Activated CD4-positive, alpha-beta T cell treated with anti-CD3 and anti-CD28 coated beads, Interleukin-2, amount 10 ng/mL, durations not matched to agents 7 days and 5 days (primary cell): Measurements from ENCODE around the gene KRT3. TPM values are rescaled to one million over a fixed set of nuclear protein-coding genes. Genes with fewer than 3 reads are reported as not detected.

Source experiments
- CTCF ChIA-PET: fragments of 350-600 bp; sonication (Branson Sonifier 250); formaldehyde crosslinking; loops from one replicate; lab custom pipeline; 2021; ENCODE audit warnings: antibody characterized with exemption; lab: Charles Lee
- POLR2A ChIA-PET: fragments of 350-600 bp; sonication (Branson Sonifier 250); formaldehyde crosslinking; loops from one replicate; lab custom pipeline; 2021; ENCODE audit warnings: antibody characterized with exemption; lab: Charles Lee
- DNase-seq: peaks from one replicate; pipeline ENCODE4 v3.0.0-alpha.2; 2020
- H3K27ac Mint-ChIP-seq: one replicate; pipeline ENCODE4 v1.8.0; 2021; ENCODE audit warnings: mild to moderate bottlenecking, moderate library complexity, mixed read lengths
- H3K27me3 Mint-ChIP-seq: one replicate; pipeline ENCODE4 v1.8.0; 2021; ENCODE audit warnings: mixed read lengths
- H3K36me3 Mint-ChIP-seq: one replicate; pipeline ENCODE4 v1.8.0; 2021; ENCODE audit warnings: low read depth, mixed read lengths
- H3K4me1 Mint-ChIP-seq: one replicate; pipeline ENCODE4 v1.8.0; 2021; ENCODE audit warnings: mixed read lengths
- H3K4me3 Mint-ChIP-seq: one replicate; pipeline ENCODE4 v1.8.0; 2021; ENCODE audit warnings: mild to moderate bottlenecking, moderate library complexity, mixed read lengths
- H3K9me3 Mint-ChIP-seq: one replicate; pipeline ENCODE4 v1.8.0; 2021; ENCODE audit warnings: mixed read lengths
- total RNA-seq, 2 experiments: library from RNA; stranded (reverse); gene quantifications; one replicate each; pipeline ENCODE4 v1.2.3, GENCODE V29; 2021

KRT3 gene
- total RNA-seq, 2 experiments from 2014 or later = not detected

DNA sequence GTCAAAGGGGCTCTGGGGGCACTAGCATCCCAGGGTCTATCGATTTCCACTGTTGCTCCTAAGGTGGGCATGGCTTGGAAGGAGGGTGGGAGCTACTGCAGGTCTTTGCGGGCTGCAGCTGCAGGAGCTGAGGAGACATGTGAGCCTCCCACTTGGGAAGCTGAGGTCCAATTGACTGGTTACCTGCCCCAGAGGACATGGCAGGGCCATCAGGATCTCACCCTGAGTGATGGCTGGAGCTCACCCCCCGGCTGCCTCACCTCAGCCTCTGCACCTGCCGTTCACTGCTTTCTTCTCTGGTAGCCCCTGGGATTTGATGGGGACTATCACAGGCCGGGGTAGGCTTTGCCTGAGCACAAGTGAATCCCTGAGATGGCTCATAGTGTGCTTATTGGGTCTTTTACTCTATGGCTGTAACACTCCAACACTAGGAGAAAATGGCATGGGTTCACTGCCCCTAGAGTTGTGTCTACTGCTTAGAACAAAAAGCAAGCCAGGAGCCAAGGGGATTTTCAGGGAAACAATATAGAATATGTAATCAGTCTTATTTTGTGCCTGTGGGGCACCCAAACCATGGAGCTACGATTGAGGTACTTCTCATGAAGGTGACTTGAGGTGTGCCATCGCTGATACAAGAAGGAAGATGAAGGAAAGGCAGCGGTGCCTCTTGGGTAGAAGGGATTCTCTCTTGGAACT, 21.2 kb upstream of the KRT3 start:
- Mint-ChIP-seq H3K27me3 (no peaks in the 10 kb centered on the region), H3K36me3 (no peaks in the 10 kb centered on the region), H3K4me1 (peaks cover 11% of the 10 kb centered on the region), H3K27ac (no peak overlapping the region), H3K9me3 (no peaks in the 10 kb centered on the region), H3K4me3 (no peak overlapping the region)
- no peak for DNase-seq
- ChIA-PET CTCF (interaction anchor here (0.6 to 1.2 kb wide), 4 partner anchors 10 to 1242 kb away, joined by 3 read pairs; no protein-coding TSS in a partner anchor), POLR2A (interaction anchor here (0.7 kb wide), 1 partner anchor 728 kb away, joined by 3 read pairs; no protein-coding TSS in a partner anchor)

DNA sequence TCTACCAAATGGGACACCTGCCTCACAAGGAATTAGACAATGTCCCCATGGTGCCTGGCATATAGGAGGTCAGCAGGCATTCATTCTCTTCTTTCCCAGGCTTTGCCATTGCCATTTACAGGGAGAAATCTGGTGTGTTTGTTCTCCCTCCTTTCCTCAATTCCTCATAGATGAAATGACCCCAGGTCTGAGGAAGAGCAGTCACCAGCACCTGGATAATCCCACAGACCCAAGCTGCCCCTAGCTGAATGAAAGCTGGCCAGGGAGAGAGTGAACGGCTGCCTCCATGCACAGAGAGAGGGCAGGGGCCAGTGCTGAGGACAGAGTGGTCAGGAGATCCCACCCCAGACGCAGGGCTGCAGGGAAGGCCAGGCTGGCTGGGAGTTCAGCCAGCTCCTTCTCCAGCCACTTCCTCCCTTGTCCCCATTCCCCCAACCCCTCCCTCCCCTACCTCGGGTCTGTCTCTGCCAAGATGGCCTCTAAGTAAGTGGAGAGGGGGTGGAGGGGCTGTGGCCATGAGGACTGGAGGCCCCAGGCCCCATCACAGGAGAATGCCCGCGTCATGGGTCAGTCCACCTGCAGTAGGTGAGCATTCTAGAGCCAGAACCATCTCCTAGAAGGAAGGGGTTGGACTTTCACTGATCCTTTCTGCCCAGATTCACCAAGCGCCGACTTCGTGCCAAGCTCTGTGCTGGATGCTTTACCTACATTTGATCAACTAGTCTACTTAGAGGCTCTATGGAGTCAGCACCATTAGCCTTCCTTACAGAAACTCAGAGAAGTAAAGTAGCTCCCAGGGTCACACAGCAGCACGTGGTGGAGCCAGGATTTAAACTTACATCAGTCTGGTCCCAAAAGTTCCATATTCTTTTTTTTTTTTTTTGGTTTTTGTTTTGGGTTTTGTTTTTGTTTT, 20.0 kb upstream of the KRT3 start:
- H3K4me1 Mint-ChIP-seq = peaks cover 11% of the 10 kb centered on the region
- ChIA-PET POLR2A (interaction anchor here (0.6 to 0.7 kb wide), 2 partner anchors 155 to 727 kb away, joined by 3 read pairs; no protein-coding TSS in a partner anchor), CTCF (interaction anchor here (0.6 to 1.2 kb wide), 4 partner anchors 24 to 1241 kb away, joined by 3 to 4 read pairs (median 3); no protein-coding TSS in a partner anchor)
- no peaks in the 10 kb centered on the region for H3K36me3 Mint-ChIP-seq
- H3K4me3 Mint-ChIP-seq = no peak overlapping the region
- DNase-seq = no peak
- no peaks in the 10 kb centered on the region for H3K27me3 Mint-ChIP-seq
- no peaks in the 10 kb centered on the region for H3K9me3 Mint-ChIP-seq
- H3K27ac Mint-ChIP-seq = no peak overlapping the region

DNA sequence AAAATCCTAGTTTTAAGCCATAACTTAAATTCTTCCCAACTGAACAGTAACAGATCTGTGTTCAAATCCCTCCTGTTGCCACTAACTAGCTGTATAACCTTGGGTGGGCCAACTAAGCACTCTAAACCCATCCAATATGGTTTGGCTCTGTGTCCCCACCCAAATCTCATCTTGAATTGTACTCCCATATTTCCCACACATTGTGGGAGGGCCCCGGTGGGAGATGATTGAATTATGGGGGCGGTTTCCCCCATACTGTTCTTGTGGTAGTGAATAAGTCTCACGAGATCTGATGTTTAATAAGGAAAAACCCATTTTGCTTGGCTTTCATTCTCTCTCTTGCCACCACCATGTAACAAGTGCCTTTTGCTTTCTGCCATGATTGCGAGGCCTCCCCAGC, 19.2 kb upstream of the KRT3 start:
- H3K9me3 Mint-ChIP-seq = no peaks in the 10 kb centered on the region
- no peaks in the 10 kb centered on the region for H3K36me3 Mint-ChIP-seq
- ChIA-PET CTCF (no interaction called here), POLR2A (no interaction called here)
- peaks cover 11% of the 10 kb centered on the region for H3K4me1 Mint-ChIP-seq
- H3K27me3 Mint-ChIP-seq = no peaks in the 10 kb centered on the region
- H3K27ac Mint-ChIP-seq = no peak overlapping the region
- no peak overlapping the region for H3K4me3 Mint-ChIP-seq
- no peak for DNase-seq

DNA sequence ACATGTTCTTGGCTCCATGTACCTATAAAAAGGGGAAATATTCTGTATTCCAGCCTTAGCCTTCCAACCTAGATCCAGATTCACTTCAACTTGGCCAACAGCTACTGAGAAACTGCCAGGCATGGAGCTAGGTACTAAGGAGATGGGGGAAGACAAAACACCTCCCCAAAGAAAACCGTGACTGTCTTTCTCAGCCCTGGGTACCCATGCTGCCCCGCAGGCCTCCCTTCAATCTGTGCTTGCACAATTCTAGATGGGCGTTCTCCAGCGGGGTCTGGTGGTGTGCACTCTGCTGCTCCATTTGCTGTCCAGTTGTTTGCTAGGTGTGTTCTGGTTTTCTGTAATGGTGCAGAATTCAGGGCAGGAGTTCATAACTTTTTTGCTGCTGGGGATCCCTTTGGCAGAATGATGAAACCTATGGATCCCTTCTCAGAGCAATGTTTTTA, 18.8 kb upstream of the KRT3 start:
- CTCF ChIA-PET = no interaction called here
- H3K4me1 Mint-ChIP-seq = peaks cover 11% of the 10 kb centered on the region
- POLR2A ChIA-PET = no interaction called here
- no peak overlapping the region for H3K4me3 Mint-ChIP-seq
- H3K9me3 Mint-ChIP-seq = no peaks in the 10 kb centered on the region
- no peaks in the 10 kb centered on the region for H3K27me3 Mint-ChIP-seq
- no peak for DNase-seq
- H3K27ac Mint-ChIP-seq = no peak overlapping the region
- no peaks in the 10 kb centered on the region for H3K36me3 Mint-ChIP-seq

DNA sequence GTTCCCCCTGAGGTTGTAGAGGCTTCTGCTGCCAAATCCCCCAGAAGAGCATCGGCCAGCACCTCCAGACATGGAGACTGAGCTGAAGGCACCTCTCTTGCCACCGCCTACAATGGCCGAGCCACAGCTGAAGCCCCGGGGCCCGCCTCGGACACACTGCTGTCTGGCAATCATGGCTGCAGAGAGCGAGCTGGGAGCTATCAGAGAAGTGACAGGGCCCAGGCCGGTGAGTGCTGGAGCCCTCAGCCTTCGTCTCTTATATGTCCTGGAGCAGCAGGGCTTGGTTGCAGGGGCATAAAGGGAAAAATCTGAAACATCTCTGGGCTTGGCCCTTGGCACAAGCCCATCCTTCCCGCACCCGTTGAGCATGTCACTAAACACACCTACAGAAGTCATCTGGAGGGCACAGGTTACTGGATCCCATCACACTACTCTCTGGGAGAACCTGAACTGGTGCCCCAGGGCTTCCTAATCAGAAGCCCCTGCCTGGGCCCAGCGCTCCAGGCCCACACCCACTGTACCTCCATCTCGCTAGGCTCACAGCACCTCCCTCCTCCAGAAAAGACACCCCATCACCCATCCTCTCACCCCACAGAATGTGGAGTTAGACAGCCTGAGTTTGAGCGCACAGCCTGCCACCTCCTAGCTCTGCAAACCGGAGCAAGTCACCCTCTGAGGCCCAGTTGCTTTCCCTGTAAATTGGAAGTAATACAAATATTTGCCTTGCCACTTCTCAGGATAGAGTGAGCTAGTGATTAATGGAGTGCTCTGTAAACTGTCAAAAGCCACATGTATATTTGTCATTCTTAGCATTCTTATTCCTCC, 18.2 kb upstream of the KRT3 start, which contains the start of gene KRT4:
Gene KRT4, minus strand, starts transcription at position 232 of the 825 bp plus-strand sequence. Its CDS starts 58 bp downstream, at position 174.
- ChIA-PET CTCF (interaction anchor here (0.6 kb wide), 1 partner anchor 814 kb away, joined by 3 read pairs; no protein-coding TSS in a partner anchor), POLR2A (interaction anchor here (0.5 kb wide), 1 partner anchor 65 kb away, joined by 5 read pairs; no protein-coding TSS in a partner anchor)
- no peak within 1 kb of the TSS for H3K4me3 Mint-ChIP-seq
- no peak for DNase-seq
- H3K36me3 Mint-ChIP-seq = no peaks in the 10 kb centered on the region
- H3K27ac Mint-ChIP-seq = no peak within 1 kb of the TSS
- no peaks in the 10 kb centered on the region for H3K9me3 Mint-ChIP-seq
- H3K4me1 Mint-ChIP-seq = peaks cover 11% of the 10 kb centered on the region
- no peaks in the 10 kb centered on the region for H3K27me3 Mint-ChIP-seq

DNA sequence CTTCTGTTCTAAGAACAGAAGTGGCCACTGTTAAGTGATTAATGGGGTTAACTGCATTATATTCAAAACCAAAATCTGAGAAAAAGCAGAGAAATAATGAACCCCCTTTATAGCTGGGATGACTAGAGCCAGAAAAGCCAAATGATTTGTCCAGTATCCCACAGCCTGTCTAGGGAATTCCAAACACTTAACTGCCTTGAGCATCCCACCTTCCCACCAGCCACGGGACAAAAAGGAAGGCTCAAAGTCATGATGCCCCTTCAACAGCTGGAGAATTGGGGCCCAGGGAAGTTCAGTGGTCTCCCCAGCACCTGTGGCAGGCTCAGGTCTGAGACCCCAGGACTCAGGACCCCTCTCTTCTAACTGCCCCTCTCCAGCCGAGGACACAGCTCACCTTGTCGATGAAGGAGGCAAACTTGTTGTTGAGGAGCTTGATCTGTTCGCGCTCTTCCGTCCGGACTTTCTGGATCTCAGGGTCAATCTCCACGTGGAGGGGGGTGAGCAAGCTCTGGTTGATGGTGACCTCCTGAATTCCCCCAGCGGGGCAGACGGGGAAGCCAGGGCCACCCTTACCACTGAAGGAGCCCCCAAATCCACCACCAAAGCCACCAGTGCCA, 17.4 kb upstream of the KRT3 start:
- Mint-ChIP-seq H3K36me3 (no peaks in the 10 kb centered on the region), H3K27me3 (no peaks in the 10 kb centered on the region), H3K27ac (no peak overlapping the region), H3K9me3 (no peaks in the 10 kb centered on the region), H3K4me1 (peaks cover 10% of the 10 kb centered on the region), H3K4me3 (no peak overlapping the region)
- POLR2A ChIA-PET = no interaction called here
- no peak for DNase-seq
- CTCF ChIA-PET = interaction anchor here (0.6 kb wide), 1 partner anchor 815 kb away, joined by 3 read pairs; no protein-coding TSS in a partner anchor

DNA sequence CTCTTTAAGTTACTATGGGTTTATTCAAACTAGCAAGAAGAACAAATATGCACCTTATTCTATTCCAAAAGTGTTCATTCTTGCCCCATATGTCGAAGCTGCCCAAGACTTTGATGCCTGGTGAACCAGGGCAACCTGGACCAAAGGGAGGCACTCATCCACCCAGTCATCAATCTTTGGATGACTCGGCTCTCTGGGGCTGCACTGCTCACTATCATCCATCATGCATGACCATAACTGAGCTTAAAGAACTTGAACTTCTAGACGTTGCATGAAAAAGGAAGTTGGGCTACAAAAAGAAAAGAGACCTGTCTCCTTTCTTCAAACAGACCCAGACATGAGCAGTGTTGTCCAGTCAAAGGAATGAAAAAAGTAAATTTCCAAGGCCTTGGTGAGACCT, 16.8 kb upstream of the KRT3 start:
- ChIA-PET CTCF (no interaction called here), POLR2A (no interaction called here)
- no peak for DNase-seq
- H3K4me3 Mint-ChIP-seq = no peak overlapping the region
- no peaks in the 10 kb centered on the region for H3K36me3 Mint-ChIP-seq
- no peaks in the 10 kb centered on the region for H3K27me3 Mint-ChIP-seq
- no peak overlapping the region for H3K27ac Mint-ChIP-seq
- H3K4me1 Mint-ChIP-seq = peaks cover 5% of the 10 kb centered on the region
- no peaks in the 10 kb centered on the region for H3K9me3 Mint-ChIP-seq

DNA sequence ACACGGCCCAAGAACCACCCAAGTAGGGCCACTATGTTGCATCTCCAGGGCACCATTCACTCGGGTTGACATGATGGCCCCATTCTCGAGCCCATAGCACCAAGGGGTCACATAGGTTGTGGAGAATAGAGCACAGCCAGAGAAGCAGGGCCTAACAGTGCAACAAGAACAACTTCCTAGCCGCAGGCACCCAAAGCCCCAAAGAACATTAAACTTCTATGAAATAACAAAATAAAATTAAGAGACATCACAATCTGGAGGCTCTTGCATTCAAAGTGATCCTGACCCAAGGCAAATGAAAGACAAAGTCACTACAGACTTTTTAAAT, 16.1 kb upstream of the KRT3 start:
- Mint-ChIP-seq H3K27ac (no peak overlapping the region), H3K4me3 (no peak overlapping the region), H3K9me3 (no peaks in the 10 kb centered on the region), H3K27me3 (no peaks in the 10 kb centered on the region), H3K4me1 (no peaks in the 10 kb centered on the region), H3K36me3 (no peaks in the 10 kb centered on the region)
- no peak for DNase-seq
- ChIA-PET POLR2A (no interaction called here), CTCF (interaction anchor here (0.5 kb wide), 1 partner anchor 37 kb away, joined by 3 read pairs; the partner anchor contains the start of gene KRT78)

DNA sequence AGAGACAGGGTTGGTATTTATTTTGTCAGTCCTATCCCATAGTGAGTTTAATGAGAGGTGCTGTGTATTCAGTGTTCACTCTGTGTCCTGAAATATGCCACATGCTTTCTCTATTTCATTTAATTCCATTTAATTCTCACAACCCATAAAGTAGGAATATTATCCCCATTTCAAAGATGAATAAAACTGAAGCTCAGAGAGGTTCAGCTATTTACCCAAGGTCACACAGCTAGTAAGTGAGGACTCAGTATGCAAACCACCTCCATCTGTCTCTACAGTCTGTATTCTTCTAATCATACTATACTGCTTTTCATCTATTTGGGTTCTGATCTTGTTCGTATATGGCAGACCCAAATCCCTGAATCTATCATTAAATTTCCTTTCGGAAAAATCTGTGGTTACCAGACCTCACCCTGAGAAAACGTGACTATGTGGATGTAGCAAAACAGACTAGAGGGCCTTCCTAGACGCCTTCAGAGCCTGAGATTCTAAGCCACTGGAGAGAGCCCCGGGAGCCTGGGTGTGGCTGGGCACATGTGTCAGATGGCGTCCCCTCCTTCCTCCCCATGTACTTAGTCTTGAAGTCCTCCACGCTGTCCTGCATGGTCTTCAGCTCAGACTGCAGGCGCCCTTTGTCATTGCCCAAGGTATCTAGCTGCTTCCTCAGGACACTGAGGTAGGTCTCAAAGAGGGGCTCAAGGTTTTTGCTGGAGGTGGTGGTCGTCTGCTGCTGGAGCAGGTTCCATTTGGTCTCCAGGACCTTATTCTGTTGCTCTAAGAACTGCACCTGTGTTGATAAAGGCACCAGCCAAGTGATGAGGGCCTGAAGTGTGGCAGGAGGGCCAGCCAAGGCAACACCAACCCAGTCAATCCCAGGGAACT, 15.5 kb upstream of the KRT3 start:
- ChIA-PET POLR2A (no interaction called here), CTCF (interaction anchor here (0.5 kb wide), 1 partner anchor 37 kb away, joined by 3 read pairs; the partner anchor contains the start of gene KRT78)
- no peaks in the 10 kb centered on the region for H3K27me3 Mint-ChIP-seq

DNA sequence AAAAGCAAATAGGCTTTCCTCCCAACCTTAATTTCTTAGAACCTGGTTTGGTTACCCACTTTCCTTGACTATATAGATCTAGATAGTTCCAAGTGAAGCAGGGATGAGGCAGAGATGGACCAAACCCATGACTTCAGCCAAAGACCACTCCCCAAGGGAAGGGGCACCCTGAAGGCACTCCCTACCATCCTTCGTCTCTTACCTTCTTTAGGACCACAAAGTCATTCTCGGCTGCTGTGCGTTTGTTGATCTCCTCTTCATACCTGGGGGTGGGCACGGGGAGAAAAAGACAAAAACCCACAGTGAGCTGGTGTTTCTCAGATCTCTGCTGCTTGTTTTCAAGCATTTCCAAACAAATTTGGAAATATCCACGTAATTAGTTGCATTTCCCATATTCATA, 14.6 kb upstream of the KRT3 start:
- H3K27ac Mint-ChIP-seq = no peak overlapping the region
- H3K27me3 Mint-ChIP-seq = no peaks in the 10 kb centered on the region
- DNase-seq = no peak
- H3K9me3 Mint-ChIP-seq = no peaks in the 10 kb centered on the region
- no peaks in the 10 kb centered on the region for H3K4me1 Mint-ChIP-seq
- H3K4me3 Mint-ChIP-seq = no peak overlapping the region
- POLR2A ChIA-PET = no interaction called here
- CTCF ChIA-PET = no interaction called here
- H3K36me3 Mint-ChIP-seq = no peaks in the 10 kb centered on the region

More for the DNA sequence above, 15.5 kb upstream of the KRT3 start:
- no peak overlapping the region for H3K27ac Mint-ChIP-seq
- no peak overlapping the region for H3K4me3 Mint-ChIP-seq
- DNase-seq = no peak
- H3K4me1 Mint-ChIP-seq = no peaks in the 10 kb centered on the region
- no peaks in the 10 kb centered on the region for H3K36me3 Mint-ChIP-seq
- H3K9me3 Mint-ChIP-seq = no peaks in the 10 kb centered on the region

DNA sequence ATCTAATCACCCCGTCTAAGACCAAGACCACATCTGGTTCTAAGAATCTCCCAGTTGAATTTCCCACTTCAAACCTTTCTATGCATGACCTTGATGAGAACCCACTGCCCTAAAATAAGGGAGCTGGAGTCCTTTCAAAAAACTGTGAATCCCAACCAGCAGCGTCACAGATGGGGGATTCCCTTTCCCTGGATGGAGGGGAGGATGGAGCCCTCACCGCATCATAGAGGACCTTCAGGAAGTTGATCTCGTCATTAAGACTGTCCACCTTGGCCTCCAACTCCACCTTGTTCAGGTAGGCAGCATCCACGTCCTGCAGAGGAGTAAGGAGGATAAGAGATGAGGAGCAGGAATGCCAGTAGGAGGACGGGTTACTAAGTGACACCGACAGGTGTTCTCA, 13.2 kb upstream of the KRT3 start:
- ChIA-PET CTCF (interaction anchor here (0.5 kb wide), 1 partner anchor 770 kb away, joined by 3 read pairs; no protein-coding TSS in a partner anchor), POLR2A (no interaction called here)
- H3K36me3 Mint-ChIP-seq = no peaks in the 10 kb centered on the region
- H3K27me3 Mint-ChIP-seq = no peaks in the 10 kb centered on the region
- H3K4me3 Mint-ChIP-seq = no peak overlapping the region
- H3K9me3 Mint-ChIP-seq = no peaks in the 10 kb centered on the region
- no peak overlapping the region for H3K27ac Mint-ChIP-seq
- DNase-seq = no peak
- H3K4me1 Mint-ChIP-seq = no peaks in the 10 kb centered on the region
